Ovary (tissue), 3 donors: ENCODE measurements around the gene ABCA4.

ENCODE experiments used
- POLR2A ChIP-seq: fragments of 450-650 bp; IDR thresholded peaks from one replicate; pipeline ENCODE4 v1.6.1; 2017; ENCODE audit warnings: antibody characterized with exemption, mild to moderate bottlenecking, moderate library complexity
- TF ChIP-seq, protein P1 (sequence below), 3 donors: fragments of 450-650 bp in 2 of 3; fragments of 200-600 bp in 1 of 3; IDR thresholded peaks; one replicate each; pipeline versions ENCODE4 v1.5.1 to v1.8.0; 2016 to 2022; ENCODE audit warnings: antibody characterized with exemption in 3 of 3, mild to moderate bottlenecking in 1 of 3
- donor health status: DM: no; HTN: no; CAD: no.

GRCh38 chr1:94160811-94161210 lies 39.9 kb upstream of the ABCA4 start:
- TF ChIP-seq, protein P1, sequence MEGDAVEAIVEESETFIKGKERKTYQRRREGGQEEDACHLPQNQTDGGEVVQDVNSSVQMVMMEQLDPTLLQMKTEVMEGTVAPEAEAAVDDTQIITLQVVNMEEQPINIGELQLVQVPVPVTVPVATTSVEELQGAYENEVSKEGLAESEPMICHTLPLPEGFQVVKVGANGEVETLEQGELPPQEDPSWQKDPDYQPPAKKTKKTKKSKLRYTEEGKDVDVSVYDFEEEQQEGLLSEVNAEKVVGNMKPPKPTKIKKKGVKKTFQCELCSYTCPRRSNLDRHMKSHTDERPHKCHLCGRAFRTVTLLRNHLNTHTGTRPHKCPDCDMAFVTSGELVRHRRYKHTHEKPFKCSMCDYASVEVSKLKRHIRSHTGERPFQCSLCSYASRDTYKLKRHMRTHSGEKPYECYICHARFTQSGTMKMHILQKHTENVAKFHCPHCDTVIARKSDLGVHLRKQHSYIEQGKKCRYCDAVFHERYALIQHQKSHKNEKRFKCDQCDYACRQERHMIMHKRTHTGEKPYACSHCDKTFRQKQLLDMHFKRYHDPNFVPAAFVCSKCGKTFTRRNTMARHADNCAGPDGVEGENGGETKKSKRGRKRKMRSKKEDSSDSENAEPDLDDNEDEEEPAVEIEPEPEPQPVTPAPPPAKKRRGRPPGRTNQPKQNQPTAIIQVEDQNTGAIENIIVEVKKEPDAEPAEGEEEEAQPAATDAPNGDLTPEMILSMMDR (IDR thresholded peaks at IDR 0.05): no peak
- TF ChIP-seq POLR2A: no peak
